SK-N-SH treated with all-trans-retinoic acid at 6 μM for 48 hours (cell line): ENCODE results near the gene PLA2G2F.

Experiments used
- CREB5 ChIP-seq: fragments of 250-450 bp; sonication (Bioruptor Pico); IDR thresholded peaks from 2 replicates; pipeline ENCODE4 v1.5.1; 2020; ENCODE audit warnings: low read depth, mild to moderate bottlenecking, moderate library complexity
- PPARA ChIP-seq: fragments of 250-450 bp; sonication (Bioruptor Pico); IDR thresholded peaks from 2 replicates; pipeline ENCODE4 v1.5.0; 2020; ENCODE audit warnings: mild to moderate bottlenecking, borderline replicate concordance
- RARB ChIP-seq: fragments of 250-450 bp; sonication (Bioruptor Pico); IDR thresholded peaks from 2 replicates; pipeline ENCODE4 v1.8.0; 2021; ENCODE audit warnings: mild to moderate bottlenecking, moderate library complexity
- SNAI2 ChIP-seq: fragments of 250-450 bp; sonication (Bioruptor Pico); IDR thresholded peaks from 2 replicates; pipeline ENCODE4 v1.5.0; 2020; ENCODE audit warnings: mild to moderate bottlenecking, moderate library complexity
- TCF4 ChIP-seq: fragments of 250-450 bp; sonication (Bioruptor Pico); IDR thresholded peaks from 2 replicates; pipeline ENCODE4 v1.8.0; 2021; ENCODE audit warnings: mild to moderate bottlenecking, moderate library complexity, borderline replicate concordance
- ZC3H10 ChIP-seq: fragments of 250-450 bp; sonication (Bioruptor Pico); IDR thresholded peaks from 2 replicates; pipeline ENCODE4 v1.5.1; 2021; ENCODE audit warnings: mild to moderate bottlenecking, moderate library complexity
- ZFP3 ChIP-seq: fragments of 250-450 bp; sonication (Bioruptor Pico); IDR thresholded peaks from 2 replicates; pipeline ENCODE4 v1.5.0; 2020; ENCODE audit warnings: mild to moderate bottlenecking, moderate library complexity
- ZFP30 ChIP-seq: fragments of 450-650 bp; formaldehyde crosslinking; IDR thresholded peaks from 2 replicates; pipeline ENCODE4 v1.5.0; 2022; ENCODE audit warnings: mild to moderate bottlenecking, moderate library complexity
- ZNF70 ChIP-seq: fragments of 450-650 bp; formaldehyde crosslinking; IDR thresholded peaks from 2 replicates; pipeline ENCODE4 v1.5.0; 2020; ENCODE audit warnings: mild to moderate bottlenecking, moderate library complexity

- TF ChIP-seq ZFP3 (CRISPR knock-in tag) = no peak
- TF ChIP-seq ZFP30 (CRISPR knock-in tag) = no peak
- TF ChIP-seq TCF4 (CRISPR knock-in tag) = no peak
- no peak for TF ChIP-seq PPARA (CRISPR knock-in tag)
- no peak for TF ChIP-seq ZNF70
- no peak for TF ChIP-seq SNAI2 (CRISPR knock-in tag)
- no peak for TF ChIP-seq RARB (CRISPR knock-in tag)
- TF ChIP-seq ZC3H10 (CRISPR knock-in tag) = no peak
- TF ChIP-seq CREB5 (CRISPR knock-in tag) = no peak
These were observed 23.2 kb upstream of the PLA2G2F start for GRCh38 chr1:20115916-20116315.
